G401.6 (cell line): ENCODE data around the gene NDUFS6.

Source experiments
- FAIRE-seq: peaks from 2 replicates; lab custom pipeline; 2012; peaks lifted over from hg19 to GRCh38; lab: Jason Lieb, UNC

The NDUFS6 gene

DNA sequence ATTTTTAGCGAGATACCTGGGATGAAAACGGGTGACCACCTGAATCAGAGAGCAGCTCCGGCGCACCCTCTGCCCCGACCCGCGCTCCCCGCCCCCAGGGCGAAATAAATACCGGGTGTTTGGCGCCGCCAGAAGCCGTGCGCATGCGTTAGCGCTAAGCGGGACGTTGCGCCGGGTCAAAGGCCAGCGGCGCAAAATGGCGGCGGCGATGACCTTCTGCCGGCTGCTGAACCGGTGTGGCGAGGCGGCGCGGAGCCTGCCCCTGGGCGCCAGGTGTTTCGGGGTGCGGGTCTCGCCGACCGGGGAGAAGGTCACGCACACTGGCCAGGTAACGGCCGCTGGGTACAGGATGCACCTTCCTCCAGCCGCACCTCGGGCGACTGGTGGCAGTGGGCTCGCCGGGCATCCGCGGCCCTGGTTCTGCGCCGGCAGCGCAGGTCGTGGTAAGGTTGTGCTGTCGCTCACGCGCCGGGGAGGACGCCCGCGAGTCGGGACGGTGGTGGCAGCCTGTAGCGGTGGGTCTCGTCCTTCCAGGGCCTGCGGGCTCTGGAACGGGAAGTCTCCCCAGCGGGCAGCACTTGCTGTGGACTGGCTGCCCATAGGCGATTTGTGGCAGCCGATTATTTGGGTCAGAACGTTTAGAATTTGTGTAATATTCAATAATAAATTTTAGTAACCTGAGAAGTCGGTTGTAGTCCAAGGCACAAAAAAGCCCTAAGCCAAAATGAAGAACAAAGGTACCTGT is at the start of gene NDUFS6:
Gene NDUFS6 (plus strand): TSS at position 186 of the 745 bp plus-strand sequence. CDS start 11 bp downstream, at position 197.
- no peak for FAIRE-seq

DNA sequence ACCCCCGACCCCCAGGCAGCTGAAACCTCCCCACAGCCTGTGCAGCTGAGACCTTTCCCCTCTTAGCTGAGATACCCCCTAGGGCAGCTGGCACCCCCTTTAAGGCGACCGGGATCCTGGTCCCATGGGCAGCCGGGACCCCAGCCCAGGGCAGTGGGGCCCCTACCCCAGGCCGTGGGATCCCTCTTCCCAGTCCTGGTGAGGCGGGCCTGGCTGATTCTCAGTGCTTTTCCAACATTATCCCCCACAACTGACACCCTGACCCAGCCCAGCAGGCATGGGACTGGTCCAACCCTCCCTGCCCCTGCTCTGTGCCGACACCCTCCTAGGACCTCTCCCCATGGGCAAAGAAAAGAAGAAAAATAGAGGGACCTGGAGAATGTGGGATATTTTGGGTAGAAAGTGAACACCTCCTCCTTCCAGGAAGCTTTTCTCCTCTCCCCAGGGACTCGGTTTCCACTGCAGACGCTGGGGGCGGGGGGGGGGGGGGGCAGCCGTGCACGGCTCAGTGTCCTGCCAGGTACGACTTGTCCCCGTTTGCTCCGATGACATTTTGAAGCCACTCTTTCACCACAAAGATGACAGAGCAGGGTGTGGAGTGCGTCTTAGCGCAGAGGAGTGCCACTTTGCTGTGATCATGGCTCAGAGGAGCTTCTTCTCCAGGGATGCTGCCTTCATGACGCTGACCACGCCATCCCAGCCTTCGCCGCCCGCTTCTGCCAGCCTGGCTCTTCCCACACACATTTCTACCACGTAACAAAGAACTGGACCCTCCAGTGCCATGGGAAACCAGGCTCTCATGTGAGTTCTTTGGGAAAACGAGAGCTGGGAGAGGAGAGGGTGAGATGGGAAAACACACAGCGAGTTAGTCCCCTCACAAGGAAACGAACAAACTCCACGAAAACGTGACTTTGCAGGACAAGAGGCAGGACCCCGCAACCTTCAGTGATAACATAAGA is 49.1 kb upstream of the NDUFS6 start:
- no peak for FAIRE-seq

DNA sequence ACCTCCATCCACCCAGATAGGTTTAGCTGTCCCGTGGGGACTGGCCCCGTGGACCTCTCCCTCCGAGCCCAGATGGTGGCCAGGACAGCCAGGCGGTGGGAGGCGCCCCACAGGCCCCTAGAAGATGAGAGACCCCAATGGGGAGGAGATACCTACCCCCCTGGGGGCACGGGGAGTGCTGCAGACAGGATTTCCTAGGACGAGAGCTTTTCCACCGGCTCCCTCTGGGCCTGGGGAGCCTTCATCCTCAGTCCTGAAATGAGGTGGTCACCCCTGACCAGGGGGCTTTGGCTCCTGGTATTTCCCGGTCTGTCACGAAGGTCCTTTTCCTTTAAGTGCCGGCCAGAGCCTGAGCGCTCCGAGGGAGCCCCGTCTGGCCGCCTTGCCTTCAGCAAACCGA is 48.3 kb upstream of the NDUFS6 start:
- no peak for FAIRE-seq

DNA sequence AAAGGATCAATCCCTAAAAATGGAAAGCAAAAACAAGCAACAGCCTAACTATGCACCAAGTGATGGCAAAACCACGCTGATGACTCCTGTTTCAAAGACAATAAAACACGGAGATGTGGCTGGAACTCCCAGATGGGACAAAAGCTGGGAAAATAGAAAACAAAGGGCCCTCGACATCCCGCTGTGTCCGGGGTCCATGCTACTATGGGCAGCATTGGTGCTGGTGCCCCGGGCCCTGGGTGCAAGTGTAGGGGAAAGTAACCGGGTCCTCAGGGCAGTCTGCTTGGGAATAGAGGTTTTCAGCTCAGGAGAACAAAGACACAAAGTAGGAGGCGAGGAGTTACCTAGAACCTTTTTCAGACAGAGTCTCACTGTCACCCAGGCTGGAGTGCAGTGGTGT is 47.7 kb upstream of the NDUFS6 start:
- FAIRE-seq, result no peak

DNA sequence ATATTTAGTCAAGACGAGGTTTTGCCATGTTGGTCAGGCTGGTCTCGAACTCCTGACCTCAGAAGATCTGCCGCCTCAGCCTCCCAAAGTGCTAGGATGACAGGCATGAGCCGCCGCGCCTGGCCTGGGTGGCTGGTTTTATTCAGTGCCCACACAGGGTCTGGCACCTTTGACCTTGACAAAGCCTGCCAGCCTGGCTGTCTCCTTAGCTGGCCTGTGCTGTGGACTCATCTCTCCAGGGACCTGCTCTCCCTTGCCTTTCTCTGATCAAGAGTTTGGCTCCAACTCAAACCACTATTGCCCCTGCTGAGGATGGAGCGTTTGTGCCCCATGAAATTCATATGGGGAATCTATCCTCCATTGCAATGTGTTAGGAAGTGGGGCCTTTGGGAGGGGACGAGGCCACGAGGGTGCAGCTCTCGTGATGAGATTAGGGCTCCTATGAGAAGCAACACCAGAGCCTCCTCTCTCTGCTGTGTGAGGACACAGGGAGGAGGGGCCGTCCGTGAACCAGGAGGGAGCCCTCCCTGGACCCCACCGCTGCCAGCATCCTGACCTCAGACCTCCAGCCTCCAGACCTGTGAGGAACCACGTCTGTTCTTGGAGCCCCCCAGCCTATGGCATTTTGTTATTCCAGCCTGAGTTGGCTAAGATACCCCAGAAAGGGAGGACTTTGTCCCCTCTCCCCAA is 46.5 kb upstream of the NDUFS6 start:
- no peak for FAIRE-seq

DNA sequence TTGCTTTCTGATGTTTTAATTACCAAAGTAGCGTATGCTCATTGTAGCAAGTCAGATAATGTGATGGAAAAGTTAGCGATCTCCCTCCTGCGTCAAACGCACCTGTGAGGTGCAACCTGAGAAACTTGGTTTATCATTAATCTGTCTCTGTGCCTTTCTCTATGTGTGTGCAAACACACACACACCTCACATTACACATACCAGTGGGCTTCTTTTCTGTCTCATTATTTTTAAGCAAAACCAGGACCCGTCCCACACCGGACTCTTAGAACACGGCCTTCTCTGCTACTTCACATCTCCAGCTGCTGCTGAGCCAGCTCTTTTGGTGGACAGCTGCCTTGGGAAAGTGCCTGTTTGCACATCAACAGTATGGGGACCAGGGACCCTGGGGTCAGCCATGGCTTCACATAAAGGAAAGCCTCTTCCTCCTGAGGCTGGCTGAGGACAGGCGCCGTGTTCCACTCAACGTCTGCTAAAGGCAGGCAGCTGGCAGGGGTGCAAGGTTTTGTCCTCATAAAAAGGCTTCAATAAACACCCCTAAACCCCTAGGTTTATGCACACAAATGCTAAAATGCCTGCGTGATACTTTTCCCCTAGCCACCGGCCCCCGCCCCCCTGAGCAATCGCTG is 45.8 kb upstream of the NDUFS6 start:
- FAIRE-seq, result no peak

DNA sequence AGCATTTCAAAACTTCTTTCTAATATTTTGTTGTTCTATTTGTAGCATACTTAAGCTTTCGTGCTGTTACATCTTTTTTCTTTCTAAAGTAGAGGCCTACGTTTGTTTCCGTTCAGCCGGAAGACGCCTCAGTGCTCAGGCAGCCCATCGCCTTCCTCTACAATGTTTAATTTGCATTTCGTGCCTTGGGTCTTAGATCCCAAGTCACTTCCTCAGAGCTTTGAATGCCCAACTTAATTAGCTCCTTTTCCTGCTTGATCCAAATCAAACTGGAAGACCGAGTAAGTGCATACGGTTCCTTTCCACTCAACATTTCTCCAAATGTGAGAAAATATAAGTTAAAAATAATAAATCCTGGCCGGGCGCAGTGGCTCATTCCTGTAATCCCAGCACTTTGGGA is 44.7 kb upstream of the NDUFS6 start:
- FAIRE-seq, result no peak

DNA sequence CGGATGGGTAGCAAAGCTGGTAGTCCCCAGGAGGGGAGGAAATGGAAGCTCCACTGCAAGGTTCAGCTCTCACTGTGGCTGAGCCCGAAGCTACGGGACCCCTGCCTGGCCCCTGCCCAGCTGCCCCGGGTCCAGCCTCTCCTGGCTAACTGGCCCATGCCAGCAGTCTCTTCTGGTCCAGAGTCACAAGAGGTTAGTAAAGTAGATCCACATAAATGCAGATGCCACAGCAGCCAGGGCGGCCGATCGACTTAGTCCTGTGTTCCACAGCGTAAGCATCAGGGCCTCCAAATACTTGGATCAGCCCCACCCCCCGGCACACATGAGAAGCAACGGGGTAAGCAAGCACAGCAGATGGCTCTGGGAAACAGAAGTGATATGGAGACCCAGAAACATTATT is 43.7 kb upstream of the NDUFS6 start:
- no peak for FAIRE-seq

DNA sequence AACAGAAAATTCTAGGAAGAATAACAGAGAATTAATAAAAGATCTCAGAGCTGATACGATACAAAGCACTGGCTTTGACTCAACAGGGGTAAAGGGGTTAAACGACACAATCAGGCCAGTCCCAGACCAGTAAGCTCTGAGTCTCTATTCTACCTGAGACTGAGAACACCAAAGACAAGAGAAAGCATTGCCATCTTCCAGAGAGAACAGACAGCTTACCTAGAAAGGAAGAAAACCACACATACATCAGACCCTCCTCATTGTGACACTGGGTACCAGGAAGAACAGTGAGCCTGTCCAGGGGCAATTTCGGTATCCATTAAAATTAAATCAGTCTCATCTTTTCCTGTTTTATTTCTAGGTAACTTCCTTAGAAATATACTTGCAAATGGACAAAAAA is 42.6 kb upstream of the NDUFS6 start:
- no peak for FAIRE-seq

DNA sequence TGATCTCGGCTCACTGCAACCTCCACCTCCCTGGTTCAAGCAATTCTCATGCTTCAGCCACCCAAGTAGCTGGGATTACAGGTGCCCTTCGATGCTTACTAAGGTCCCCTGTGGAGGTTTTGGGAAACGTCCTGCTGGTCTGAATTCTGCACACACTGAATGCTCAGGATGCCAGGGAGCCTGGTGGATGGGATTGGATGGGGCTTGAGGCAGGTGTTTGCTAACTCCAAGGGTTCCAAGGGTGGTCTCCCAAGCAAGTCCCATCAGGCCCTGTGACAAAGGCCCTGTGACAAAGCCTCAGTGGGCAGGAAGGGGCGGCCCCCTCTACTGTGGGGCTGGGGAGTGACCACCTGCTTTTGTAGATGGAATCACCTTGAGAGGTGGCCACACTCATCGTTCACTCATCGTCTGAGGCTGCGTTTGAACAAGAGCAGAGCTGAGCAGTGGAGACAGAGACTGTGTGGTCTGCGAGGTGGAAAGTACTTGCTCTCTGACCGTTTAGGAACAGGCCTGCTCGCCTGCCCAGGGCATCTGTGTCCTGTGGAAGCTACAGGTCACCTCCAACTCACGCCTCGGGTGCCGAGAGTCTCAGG is 41.7 kb upstream of the NDUFS6 start:
- no peak for FAIRE-seq

DNA sequence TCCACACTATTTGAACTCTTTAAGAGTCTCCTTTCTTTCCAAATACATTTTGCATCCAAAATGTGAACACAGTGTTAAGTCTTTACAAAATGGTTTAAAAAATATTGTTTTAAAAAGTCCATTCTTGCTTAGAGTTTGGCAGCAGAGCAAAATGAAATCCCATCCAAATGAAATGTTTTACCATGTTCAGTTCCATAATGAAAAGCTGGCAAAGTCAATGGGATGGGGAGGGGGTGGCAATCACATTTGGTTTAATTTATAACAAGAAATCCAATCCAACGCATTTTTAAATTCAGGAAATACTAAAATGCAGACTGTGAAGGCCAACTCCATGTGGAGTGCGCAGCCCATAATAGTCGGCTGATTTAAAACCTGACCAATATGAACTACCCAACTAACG is 41.0 kb upstream of the NDUFS6 start:
- FAIRE-seq, result no peak

DNA sequence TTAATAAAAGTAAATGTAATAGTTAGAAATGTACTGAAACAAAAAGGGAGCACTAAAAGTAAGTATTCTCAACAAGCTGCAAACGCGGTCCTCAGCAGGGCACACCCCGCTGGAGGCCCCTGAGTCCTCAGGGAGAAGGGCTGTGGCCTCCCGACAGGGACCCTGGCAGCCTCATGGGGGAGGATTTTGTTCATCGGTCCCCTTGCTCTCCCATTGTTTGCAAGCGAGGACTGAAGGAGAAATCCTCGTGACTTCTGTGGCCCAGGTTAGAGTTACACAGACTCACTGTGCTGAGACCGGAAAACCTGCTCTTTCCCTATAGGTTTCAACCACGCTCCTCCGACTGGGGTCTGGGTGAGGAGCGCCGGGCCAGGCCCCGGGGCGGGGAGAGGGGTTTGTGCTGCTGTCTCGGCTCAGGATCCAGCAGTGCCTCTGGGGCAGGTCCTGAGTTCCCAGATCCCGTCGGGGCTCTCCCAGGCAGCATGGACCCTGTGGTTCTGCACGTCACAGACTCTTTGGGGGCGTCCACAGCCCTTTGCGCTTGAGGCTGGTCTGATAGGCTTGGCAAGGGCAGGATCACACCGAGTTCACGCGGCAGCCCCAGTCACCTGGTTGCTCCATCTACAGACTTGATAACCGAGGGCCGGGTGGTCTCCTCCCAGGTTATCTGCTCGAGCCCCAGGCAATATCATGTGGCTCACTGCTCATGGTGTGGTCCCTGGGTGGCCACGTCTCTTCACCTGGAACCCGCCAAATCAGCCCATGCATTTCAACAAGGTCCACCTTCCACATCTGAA is 40.4 kb upstream of the NDUFS6 start:
- FAIRE-seq, result no peak

DNA sequence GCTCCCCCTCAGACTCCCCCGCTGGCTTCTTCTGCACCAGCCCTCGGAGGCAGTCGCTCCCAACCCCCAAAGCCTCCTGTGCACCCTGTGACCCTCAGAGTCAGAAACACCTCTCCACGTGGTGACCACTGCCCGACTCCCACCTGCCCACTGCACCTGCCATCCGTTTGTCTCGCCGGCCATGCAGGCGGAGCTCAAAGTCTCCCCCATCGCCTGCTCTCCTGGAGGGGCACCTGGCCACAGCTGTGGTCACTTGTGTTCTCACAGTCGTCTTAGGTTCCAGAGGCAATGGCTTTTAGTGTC is 39.8 kb upstream of the NDUFS6 start:
- no peak for FAIRE-seq

DNA sequence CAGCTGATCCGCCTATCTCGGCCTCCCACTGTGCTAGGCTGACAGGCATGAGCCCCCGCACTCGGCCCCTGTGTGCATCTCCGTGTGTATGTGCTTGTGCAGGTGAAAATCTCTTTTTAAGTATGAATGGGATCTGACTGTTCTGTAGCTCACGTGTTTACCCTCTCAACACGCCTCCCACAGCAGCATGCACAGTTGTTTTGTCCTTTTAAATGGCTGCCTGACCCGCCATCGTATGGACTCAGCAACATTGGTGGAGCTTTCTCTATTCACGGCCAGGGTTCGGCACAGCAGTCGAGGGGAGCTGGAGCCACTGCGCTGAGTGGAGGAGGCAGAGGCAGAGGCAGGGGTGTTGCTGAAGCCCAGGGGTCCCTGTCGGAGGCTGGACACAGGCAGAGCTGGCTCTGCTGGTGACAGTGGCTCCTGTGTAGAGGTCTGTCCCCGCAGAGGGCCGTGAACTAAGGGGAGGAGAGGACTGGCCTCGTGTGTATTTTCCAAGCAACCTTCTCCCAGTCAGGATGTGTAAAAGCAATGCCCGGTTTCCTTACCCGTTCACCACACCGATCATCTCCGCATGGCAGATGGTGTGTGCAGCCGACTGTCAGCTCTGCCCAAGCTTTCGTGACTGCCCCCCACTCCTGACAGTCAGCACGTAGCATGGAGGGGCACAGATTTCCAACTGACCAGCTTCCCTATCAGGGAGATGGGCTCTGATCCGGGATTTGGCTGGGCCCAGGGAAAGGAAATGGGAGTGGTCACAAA is 38.9 kb upstream of the NDUFS6 start:
- FAIRE-seq, result no peak

DNA sequence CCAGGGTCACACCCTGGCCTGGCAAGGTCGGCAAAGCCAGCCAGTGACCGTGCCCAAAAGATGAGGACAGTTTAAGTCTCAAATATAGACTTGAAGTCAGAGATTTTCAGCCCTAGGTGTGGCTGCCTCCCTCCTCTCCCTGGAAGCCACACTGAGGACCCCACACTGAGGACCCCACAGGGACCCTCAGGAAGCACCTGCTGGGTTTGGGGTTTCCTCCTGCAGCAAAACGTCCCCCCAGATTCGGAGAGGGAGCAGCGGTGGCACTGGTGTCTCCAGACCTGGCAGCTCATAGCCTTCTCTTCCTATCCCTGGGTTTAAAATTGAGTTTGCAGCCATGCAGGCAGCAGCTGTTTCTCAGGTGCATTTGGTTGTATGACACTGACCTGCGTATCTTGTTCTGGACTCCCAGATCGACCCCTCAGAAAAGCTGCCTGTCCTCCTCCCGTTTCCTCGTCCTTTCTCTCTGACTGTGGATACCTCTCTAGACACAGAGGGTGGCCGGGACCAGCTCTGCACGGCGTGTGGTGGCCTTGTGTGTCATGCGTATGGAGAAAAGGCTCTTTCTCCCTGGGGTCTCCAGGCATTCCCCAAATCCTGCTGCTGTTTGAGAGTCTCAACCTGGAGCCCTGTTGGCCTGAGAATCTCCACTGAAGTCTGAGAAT is 38.2 kb upstream of the NDUFS6 start:
- no peak for FAIRE-seq

DNA sequence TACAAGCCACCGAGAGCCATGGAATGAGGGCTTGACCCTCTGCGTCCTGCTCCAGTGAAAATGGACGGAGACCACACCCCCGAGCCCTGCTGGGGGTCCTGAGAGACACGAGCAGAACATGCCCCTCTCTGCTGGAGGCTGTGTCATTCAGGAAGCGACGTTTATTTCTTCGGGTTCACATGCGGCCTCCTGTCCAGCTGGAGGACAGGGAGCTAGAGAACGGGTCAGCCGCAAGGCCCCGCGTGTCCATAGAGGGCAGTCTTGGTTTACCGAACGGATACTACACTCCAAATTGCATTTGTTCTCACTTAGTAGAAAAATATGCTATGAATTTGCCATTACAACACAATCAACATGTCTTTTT is 37.7 kb upstream of the NDUFS6 start:
- FAIRE-seq, result no peak

DNA sequence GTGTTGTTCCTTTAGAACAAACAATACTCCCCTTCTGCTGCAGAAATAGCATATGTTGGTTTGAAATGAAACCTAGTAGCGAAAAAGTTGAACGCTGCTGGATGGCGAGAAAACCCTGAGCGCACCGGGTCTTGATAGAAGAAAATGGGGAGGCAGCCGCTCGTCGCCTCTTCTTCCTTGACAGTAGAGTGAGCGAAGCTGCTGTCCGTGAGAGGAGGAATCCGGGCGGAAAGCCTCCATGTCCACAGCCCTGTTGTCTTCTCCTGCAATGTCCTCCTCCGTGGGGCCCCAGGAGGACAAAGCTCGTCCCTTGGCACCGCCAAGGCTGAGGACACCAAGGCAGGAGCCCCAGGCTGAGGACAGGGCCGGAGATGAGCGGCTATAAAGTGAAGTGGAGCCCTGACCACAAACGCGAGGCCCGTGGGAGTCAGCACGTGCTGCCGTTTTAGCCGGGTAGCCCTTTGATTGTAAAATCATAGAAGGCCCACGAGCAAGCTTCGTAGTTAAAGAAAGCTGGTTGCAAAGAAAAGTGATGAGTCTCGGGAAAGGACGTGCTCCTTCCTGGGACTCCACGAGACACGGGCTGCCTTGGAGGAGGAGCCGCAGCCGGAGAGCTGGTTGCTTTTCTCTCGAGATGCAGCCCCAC is 37.1 kb upstream of the NDUFS6 start:
- no peak for FAIRE-seq

DNA sequence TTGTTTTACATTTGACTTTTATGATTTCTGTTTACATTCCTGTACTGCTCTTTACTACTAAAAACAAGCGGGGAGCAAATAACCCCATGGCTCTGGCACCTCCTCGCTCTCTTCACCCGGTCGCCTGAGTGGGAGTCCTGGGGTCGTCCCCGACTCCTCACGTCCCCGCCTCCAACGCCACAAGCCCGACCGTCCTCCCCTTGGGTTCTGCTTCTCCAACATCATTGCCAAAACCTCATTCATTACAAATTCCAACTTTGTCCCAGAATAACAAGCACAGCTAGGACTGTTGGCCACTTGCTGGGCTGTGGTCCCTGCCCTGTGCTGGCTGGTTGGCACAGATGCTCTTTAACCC is 36.6 kb upstream of the NDUFS6 start:
- no peak for FAIRE-seq

DNA sequence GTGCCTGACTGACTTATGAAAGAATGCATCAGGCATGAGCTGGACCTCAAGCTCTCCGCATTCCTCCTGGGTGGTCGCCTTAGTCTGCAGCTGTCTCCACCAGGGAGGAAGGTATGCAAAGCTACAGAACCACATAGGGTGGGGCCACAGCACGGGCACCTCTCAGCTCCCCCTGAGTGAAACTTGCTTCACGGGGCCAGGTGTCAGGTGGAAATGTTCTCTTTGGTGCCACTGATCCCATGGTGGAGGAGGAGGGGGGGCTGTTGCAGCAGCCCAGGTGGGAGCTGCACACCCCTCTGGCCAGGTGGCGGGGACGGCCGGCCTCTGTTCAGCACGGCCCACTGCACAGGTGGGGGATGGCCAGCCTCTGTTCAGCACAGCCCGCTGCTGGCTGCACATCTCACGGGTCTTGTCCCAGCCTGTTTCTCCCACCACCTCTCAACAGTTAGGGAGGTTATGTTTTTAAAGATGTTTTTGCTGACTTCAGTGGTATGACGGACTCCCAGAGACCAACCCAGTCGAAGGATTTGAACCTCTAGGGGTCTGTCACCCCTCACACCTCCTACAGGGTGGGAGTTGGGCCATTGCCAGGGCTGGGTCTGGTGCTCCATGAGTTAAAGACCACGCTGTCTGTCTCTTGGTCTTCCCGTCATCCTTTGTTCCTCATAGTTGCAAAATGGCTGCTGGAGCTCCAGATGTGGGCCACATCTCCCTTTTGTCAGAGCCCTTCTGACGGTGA is 35.9 kb upstream of the NDUFS6 start:
- FAIRE-seq, result no peak
